Neural cell (in vitro differentiated cells): ENCODE measurements around the gene HOXA10. TPM values are rescaled to one million over a fixed set of nuclear protein-coding genes. Genes with fewer than 3 reads are reported as not detected.

Source experiments
- H2AFZ ChIP-seq: fragments of 200-600, 300-800 bp; sonication (generic), shearing (Covaris generic); 2 replicates; pipeline ENCODE4 v1.6.0; 2014; ENCODE audit warnings: low read depth, mild to moderate bottlenecking, antibody characterized with exemption, low read length, moderate library complexity
- H3F3A ChIP-seq: fragments of 200-600 bp; shearing (Covaris generic); 2 replicates; pipeline ENCODE4 v1.6.1; 2016; ENCODE audit warnings: mild to moderate bottlenecking, moderate library complexity, mixed read lengths, antibody characterized with exemption, low read length; ENCODE audit not compliant: insufficient read depth, poor library complexity, severe bottlenecking
- H3K27ac ChIP-seq: fragments of 200-600, 300-800 bp; sonication (generic), shearing (Covaris generic); 2 replicates; pipeline ENCODE4 v1.5.1; 2014; ENCODE audit warnings: mild to moderate bottlenecking, low read length, moderate library complexity
- H3K27me3 ChIP-seq: fragments of 300-800, 200-600 bp; sonication (generic), shearing (Covaris generic); 2 replicates; pipeline ENCODE4 v1.6.0; 2014; ENCODE audit warnings: mild to moderate bottlenecking, low read depth, low read length, moderate library complexity; ENCODE audit not compliant: insufficient read depth
- H3K36me3 ChIP-seq: fragments of 300-800, 200-600 bp; sonication (generic), shearing (Covaris generic); 2 replicates; pipeline ENCODE4 v1.5.1; 2014; ENCODE audit warnings: mild to moderate bottlenecking, antibody characterized with exemption, low read length, moderate library complexity; ENCODE audit not compliant: insufficient read depth
- H3K4me2 ChIP-seq: fragments of 300-800, 200-600 bp; sonication (generic), shearing (Covaris generic); 2 replicates; pipeline ENCODE4 v1.6.0; 2014; ENCODE audit warnings: mild to moderate bottlenecking, low read length
- H3K4me3 ChIP-seq: fragments of 300-800, 200-600 bp; sonication (generic), shearing (Covaris generic); 2 replicates; pipeline ENCODE4 v1.5.1; 2014; ENCODE audit warnings: mild to moderate bottlenecking, low read length, moderate library complexity
- H3K79me2 ChIP-seq: fragments of 200-600 bp; shearing (Covaris generic); replicated peaks from 2 replicates; pipeline ENCODE4 v1.6.0; 2014; ENCODE audit warnings: mild to moderate bottlenecking, low read length, moderate library complexity; ENCODE audit not compliant: insufficient read depth
- H3K9ac ChIP-seq: fragments of 300-800, 200-600 bp; sonication (generic), shearing (Covaris generic); 2 replicates; pipeline ENCODE4 v1.6.1; 2016; ENCODE audit warnings: mild to moderate bottlenecking, low read length, mixed read lengths
- H3K9me2 ChIP-seq: fragments of 200-600 bp; shearing (Covaris generic); 2 replicates; pipeline ENCODE4 v1.6.1; 2016; ENCODE audit warnings: mild to moderate bottlenecking, low read length, mixed read lengths; ENCODE audit not compliant: insufficient read depth
- H3K9me3 ChIP-seq: fragments of 200-600, 300-800 bp; sonication (generic), shearing (Covaris generic); 2 replicates; pipeline ENCODE4 v1.6.1; 2016; ENCODE audit warnings: mild to moderate bottlenecking, mixed run types, low read length, moderate library complexity, mixed read lengths
- H4K20me1 ChIP-seq: fragments of 200-600 bp; shearing (Covaris generic); 2 replicates; pipeline ENCODE4 v1.6.1; 2016; ENCODE audit warnings: mild to moderate bottlenecking, mixed run types; ENCODE audit not compliant: insufficient read depth
- CTCF ChIP-seq: fragments of 450-650 bp; IDR thresholded peaks from 2 replicates; pipeline ENCODE4 v1.5.1; 2014; ENCODE audit warnings: antibody characterized with exemption, mild to moderate bottlenecking, moderate library complexity; ENCODE audit not compliant: poor library complexity, severe bottlenecking
- EP300 ChIP-seq: fragments of 450-650 bp; conservative IDR thresholded peaks from 2 replicates; pipeline ENCODE4 v1.6.1; 2014; ENCODE audit warnings: antibody characterized with exemption, mild to moderate bottlenecking, moderate library complexity; ENCODE audit not compliant: poor library complexity, severe bottlenecking
- EZH2 ChIP-seq: fragments of 200-600, 300-800 bp; shearing (Covaris generic), sonication (generic); IDR thresholded peaks from 2 replicates; pipeline ENCODE4 v1.6.1; 2014; ENCODE audit warnings: antibody characterized with exemption, low read length, borderline replicate concordance, mild to moderate bottlenecking; ENCODE audit not compliant: insufficient read depth, poor library complexity, severe bottlenecking
- MXI1 ChIP-seq: fragments of 450-650 bp; conservative IDR thresholded peaks from 2 replicates; pipeline ENCODE4 v1.6.1; 2014; ENCODE audit warnings: antibody characterized with exemption, mild to moderate bottlenecking; ENCODE audit not compliant: poor library complexity, severe bottlenecking
- POLR2AphosphoS5 ChIP-seq: IDR thresholded peaks from 2 replicates; pipeline ENCODE4 v1.6.1; 2012
- RAD21 ChIP-seq: fragments of 450-650 bp; conservative IDR thresholded peaks from 2 replicates; pipeline ENCODE4 v1.6.1; 2014; ENCODE audit warnings: antibody characterized with exemption, mild to moderate bottlenecking, moderate library complexity
- REST ChIP-seq: IDR thresholded peaks from 2 replicates; pipeline ENCODE4 v1.6.1; 2012; ENCODE audit warnings: borderline replicate concordance
- SMC3 ChIP-seq: fragments of 450-650 bp; conservative IDR thresholded peaks from 2 replicates; pipeline ENCODE4 v1.6.1; 2014; ENCODE audit warnings: antibody characterized with exemption, mild to moderate bottlenecking, moderate library complexity; ENCODE audit not compliant: poor library complexity
- TAF1 ChIP-seq: IDR thresholded peaks from 2 replicates; pipeline ENCODE4 v1.6.1; 2012; ENCODE audit warnings: low read depth
- polyA plus RNA-seq: library from polyadenylated mRNA; depleted of rRNA; stranded (reverse); fragments of >200 nt; gene quantifications from 2 replicates; pipeline ENCODE4 v1.2.3, GENCODE V29; 2014

The HOXA10 gene
- polyA plus RNA-seq, 1 donor from 2014 or later, result not detected

GRCh38 chr7:27144781-27145164, 29.3 kb downstream of the HOXA10 start:
- no peaks in the 10 kb centered on the region for H3K36me3 ChIP-seq
- H4K20me1 ChIP-seq, result no peaks in the 10 kb centered on the region
- no peaks in the 10 kb centered on the region for H3K79me2 ChIP-seq
- H3K27me3 ChIP-seq, result peaks cover 100% of the 10 kb centered on the region
- no peaks in the 10 kb centered on the region for H3F3A ChIP-seq
- H3K9me3 ChIP-seq, result peaks cover 40% of the 10 kb centered on the region
- H3K9ac ChIP-seq, result no peak overlapping the region
- no peaks in the 10 kb centered on the region for H3K9me2 ChIP-seq
- no peak overlapping the region for H3K4me3 ChIP-seq
- no peak overlapping the region for H2AFZ ChIP-seq
- TF ChIP-seq EZH2 (no peak), REST (no peak), SMC3 (no peak), CTCF (no peak), POLR2AphosphoS5 (no peak), TAF1 (no peak), MXI1 (no peak), EP300 (no peak), RAD21 (no peak)
- H3K27ac ChIP-seq, result no peak overlapping the region
- H3K4me2 ChIP-seq, result no peak overlapping the region

GRCh38 chr7:27143950-27144780, 30.0 kb downstream of the HOXA10 start:
- H3K27me3 ChIP-seq, result peaks cover 100% of the 10 kb centered on the region
- H3K79me2 ChIP-seq, result no peaks in the 10 kb centered on the region

More at GRCh38 chr7:27143950-27144780, 30.0 kb downstream of the HOXA10 start:
- H3K9ac ChIP-seq, result no peak overlapping the region
- H3F3A ChIP-seq, result no peaks in the 10 kb centered on the region
- no peaks in the 10 kb centered on the region for H3K9me2 ChIP-seq
- no peak overlapping the region for H3K4me2 ChIP-seq
- TF ChIP-seq RAD21, result no peak
- TF ChIP-seq EZH2, result peak; percentile 38
- no peak overlapping the region for H2AFZ ChIP-seq
- no peaks in the 10 kb centered on the region for H3K36me3 ChIP-seq
- H4K20me1 ChIP-seq, result no peaks in the 10 kb centered on the region
- H3K9me3 ChIP-seq, result peaks cover 40% of the 10 kb centered on the region
- peak overlapping the region; percentile 59 for H3K4me3 ChIP-seq
- H3K27ac ChIP-seq, result no peak overlapping the region
